Measurements from ENCODE around the gene NAV3. TPM values are rescaled to one million over a fixed set of nuclear protein-coding genes. Genes with fewer than 3 reads are reported as not detected.
A peak's percentile ranks its signal among the peaks of the same experiment; 100 is the strongest.

NAV3 gene
- total and polyA plus RNA-seq, 11 donors, result 1.1 to 18.0 (median 5.8) TPM

- WGBS, 4 donors, result 63 to 93% (median 80%) methylated on average over 4 of the region's 4 CpGs
- no peaks in the 10 kb centered on the region for H3K4me1 ChIP-seq
- intact Hi-C loops (cut with DNase I), result no loop called here
- no peak overlapping the region for H3K4me3 ChIP-seq
- ATAC-seq (no peak), DNase-seq (no peak)
- peaks cover 0 to 3% (median 0%) of the 10 kb centered on the region in 9 donors for H3K36me3 ChIP-seq
- TF ChIP-seq CTCF (IDR thresholded peaks at IDR 0.05), result no peak
- no peaks in the 10 kb centered on the region for H3K27me3 ChIP-seq
- no peak overlapping the region for H3K27ac ChIP-seq
- H3K9me3 ChIP-seq, result no peaks in the 10 kb centered on the region
These were observed 374.2 kb downstream of the NAV3 start for GRCh38 chr12:78204926-78205325.

DNA sequence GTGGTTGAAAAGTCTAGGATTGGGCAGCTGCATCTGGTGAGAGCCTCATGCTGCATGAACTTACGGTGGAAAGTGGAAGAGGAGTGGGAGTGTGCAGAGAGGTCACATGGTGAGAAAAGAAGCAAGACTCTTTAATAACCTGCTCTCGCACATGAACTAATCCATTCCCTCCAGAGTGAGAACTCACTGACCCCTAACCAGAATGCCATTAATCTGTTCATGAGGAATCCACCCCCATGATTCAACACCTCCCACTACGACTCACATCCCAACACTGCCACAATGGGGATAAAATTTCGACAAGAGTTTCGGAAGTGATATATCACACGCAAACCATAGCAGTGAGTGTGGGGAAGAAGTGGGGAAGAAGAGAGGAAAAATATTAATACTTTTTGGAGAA is 377.4 kb downstream of the NAV3 start:
- H3K4me3 ChIP-seq, result no peak overlapping the region
- DNase-seq (no peak), ATAC-seq (no peak)
- no peaks in the 10 kb centered on the region for H3K4me1 ChIP-seq
- no peaks in the 10 kb centered on the region for H3K9me3 ChIP-seq
- no peak overlapping the region for H3K27ac ChIP-seq
- no peaks in the 10 kb centered on the region for H3K27me3 ChIP-seq
- H3K36me3 ChIP-seq, result peaks cover 0 to 2% (median 0%) of the 10 kb centered on the region in 9 donors
- intact Hi-C loops (cut with DNase I), result no loop called here
- WGBS, 4 donors, result 69 to 87% (median 86%) methylated on average over 6 of the region's 6 CpGs
- TF ChIP-seq CTCF (IDR thresholded peaks at IDR 0.05) (no peak), POLR2A (IDR thresholded peaks at IDR 0.05) (no peak)

- DNase-seq (peak in 4 of 5 donors; percentile 13 to 42 (median 28)), ATAC-seq (peak; percentile 37 to 74 (median 55))
- Histone ChIP-seq H3K27me3 (no peaks in the 10 kb centered on the region), H3K27ac (peak overlapping the region in 7 of 12 donors; percentile 11 to 45 (median 28)), H3K4me1 (no peaks in the 10 kb centered on the region), H3K4me3 (no peak overlapping the region), H3K9me3 (no peaks in the 10 kb centered on the region), H3K36me3 (peaks cover 0 to 2% (median 0%) of the 10 kb centered on the region in 9 donors)
- intact Hi-C loops (cut with DNase I), result no loop called here
- 72 to 80% (median 77%) methylated on average over 12 of the region's 12 CpGs for WGBS, 4 donors
- TF ChIP-seq CTCF (IDR thresholded peaks at IDR 0.05) (no peak), POLR2A (IDR thresholded peaks at IDR 0.05) (no peak)
These were observed 379.3 kb downstream of the NAV3 start for GRCh38 chr12:78209846-78210505.

DNA sequence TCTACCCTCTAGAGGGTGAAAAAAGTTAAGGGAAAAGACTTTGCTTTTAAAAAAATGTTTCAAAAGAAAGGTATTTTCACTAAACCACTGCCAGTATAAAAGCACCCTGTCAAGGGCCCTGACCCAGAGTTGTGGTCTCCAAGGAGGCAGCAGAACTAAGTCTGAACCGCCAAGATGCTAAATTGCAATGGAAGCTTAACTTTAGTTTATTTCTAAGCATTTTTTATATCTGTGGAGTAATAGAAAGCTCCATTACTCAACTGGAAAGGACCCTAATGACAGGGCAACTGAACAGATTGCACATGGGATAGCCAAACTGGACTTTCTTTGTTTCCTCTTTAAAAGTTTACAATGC is 379.8 kb downstream of the NAV3 start:
- H3K4me3 ChIP-seq, result no peak overlapping the region
- WGBS, 4 donors, result 78 to 88% (median 86%) methylated on average over 1 of the region's 1 CpG
- peak overlapping the region in 7 of 12 donors; percentile 11 to 45 (median 28) for H3K27ac ChIP-seq
- H3K36me3 ChIP-seq, result peaks cover 0 to 2% (median 0%) of the 10 kb centered on the region in 9 donors
- no peaks in the 10 kb centered on the region for H3K4me1 ChIP-seq
- H3K27me3 ChIP-seq, result no peaks in the 10 kb centered on the region
- TF ChIP-seq CTCF (IDR thresholded peaks at IDR 0.05) (no peak), POLR2A (IDR thresholded peaks at IDR 0.05) (no peak)
- DNase-seq (no peak), ATAC-seq (no peak)
- no peaks in the 10 kb centered on the region for H3K9me3 ChIP-seq
- intact Hi-C loops (cut with DNase I), result no loop called here
